Hepatocyte (in vitro differentiated cells): Measurements from ENCODE around the gene LRRTM2. TPM values are rescaled to one million over a fixed set of nuclear protein-coding genes. Genes with fewer than 3 reads are reported as not detected.

Source experiments
- DNase-seq: peaks from one replicate; pipeline ENCODE4 v3.0.0-alpha.2; 2016; ENCODE audit warnings: low spot score
- H2AFZ ChIP-seq: fragments of 200-600 bp; sonication (generic); 2 replicates; pipeline ENCODE4 v1.6.0; 2016; ENCODE audit warnings: antibody characterized with exemption, mild to moderate bottlenecking
- H3K27ac ChIP-seq: fragments of 200-600 bp; sonication (generic); 2 replicates; pipeline ENCODE4 v1.5.1; 2016; ENCODE audit warnings: mild to moderate bottlenecking
- H3K27me3 ChIP-seq: fragments of 200-600 bp; sonication (generic); 2 replicates; pipeline ENCODE4 v1.6.1; 2016
- H3K36me3 ChIP-seq: fragments of 200-600 bp; sonication (generic); replicated peaks from 2 replicates; pipeline ENCODE4 v1.5.1; 2016; ENCODE audit warnings: low read depth; ENCODE audit not compliant: insufficient read depth
- H3K4me1 ChIP-seq: fragments of 200-600 bp; sonication (generic); 2 replicates; pipeline ENCODE4 v1.5.1; 2016; ENCODE audit warnings: mild to moderate bottlenecking, moderate library complexity; ENCODE audit not compliant: insufficient read depth
- H3K4me2 ChIP-seq: fragments of 200-600 bp; sonication (generic); 2 replicates; pipeline ENCODE4 v1.6.0; 2016
- H3K4me3 ChIP-seq: fragments of 200-600 bp; sonication (generic); 2 replicates; pipeline ENCODE4 v1.5.1; 2016; ENCODE audit warnings: mild to moderate bottlenecking
- H3K79me2 ChIP-seq: fragments of 200-600 bp; sonication (generic); 2 replicates; pipeline ENCODE4 v1.6.0; 2017; ENCODE audit warnings: mild to moderate bottlenecking
- H3K9me2 ChIP-seq: fragments of 200-600 bp; sonication (generic); replicated peaks from 2 replicates; pipeline ENCODE4 v1.6.0; 2017; ENCODE audit warnings: mild to moderate bottlenecking; ENCODE audit not compliant: insufficient read depth
- H3K9me3 ChIP-seq: fragments of 200-600 bp; sonication (generic); 2 replicates; pipeline ENCODE4 v1.5.1; 2016; ENCODE audit warnings: low read depth, mild to moderate bottlenecking
- H4K20me1 ChIP-seq: fragments of 200-600 bp; sonication (generic); 2 replicates; pipeline ENCODE4 v1.6.0; 2016; ENCODE audit warnings: mild to moderate bottlenecking; ENCODE audit not compliant: insufficient read depth, poor library complexity, severe bottlenecking
- CTCF ChIP-seq: fragments of 200-600 bp; sonication (generic); IDR thresholded peaks from 2 replicates; pipeline ENCODE4 v1.5.1; 2016; ENCODE audit warnings: antibody characterized with exemption, mild to moderate bottlenecking; ENCODE audit not compliant: poor library complexity
- EZH2 ChIP-seq: fragments of 200-600 bp; sonication (generic); IDR thresholded peaks from 2 replicates; pipeline ENCODE4 v1.6.1; 2016; ENCODE audit warnings: antibody characterized with exemption, mild to moderate bottlenecking, borderline replicate concordance
- EZH2phosphoT487 ChIP-seq: fragments of 200-600 bp; sonication (generic); IDR thresholded peaks from one replicate; pipeline ENCODE4 v1.6.1; 2018; ENCODE audit warnings: antibody characterized with exemption, mild to moderate bottlenecking, low read depth, moderate library complexity; ENCODE audit not compliant: unreplicated experiment, severe bottlenecking
- WGBS: methylation state at CpG from one replicate; pipeline ENCODE4 v1.1.6; 2016; ENCODE audit warnings: low lambda C conversion rate; ENCODE audit errors: missing lambda C conversion rate; 5-methylcytosine and 5-hydroxymethylcytosine counted together
- polyA plus RNA-seq: library from polyadenylated mRNA; unstranded; fragments of >200 nt; fragmentation: Nextera tagmentation; extraction: Ambion mirVana; gene quantifications from 2 replicates; pipeline ENCODE4 v1.2.1, GENCODE V29; 2016
- total RNA-seq: library from RNA; depleted of rRNA; stranded (reverse); fragments of >200 nt; gene quantifications from 2 replicates; pipeline ENCODE4 v1.2.3, GENCODE V29; 2014

Gene LRRTM2
- total and polyA plus RNA-seq, 2 experiments from 2014 or later: 0.22 to 0.47 TPM

GRCh38 chr5:138870611-138871010, 4.5 kb downstream of the LRRTM2 start:
- no peak overlapping the region for H3K4me3 ChIP-seq
- H3K9me2 ChIP-seq: no peaks in the 10 kb centered on the region
- 43% methylated on average over 3 of the region's 3 CpGs for WGBS
- H3K79me2 ChIP-seq: peaks cover 100% of the 10 kb centered on the region
- H3K4me2 ChIP-seq: peak overlapping the region; percentile 17
- H2AFZ ChIP-seq: no peak overlapping the region
- H3K36me3 ChIP-seq: no peaks in the 10 kb centered on the region
- H3K27ac ChIP-seq: peak overlapping the region; percentile 32
- no peaks in the 10 kb centered on the region for H3K9me3 ChIP-seq
- peaks cover 98% of the 10 kb centered on the region for H4K20me1 ChIP-seq
- H3K27me3 ChIP-seq: no peaks in the 10 kb centered on the region
- TF ChIP-seq EZH2phosphoT487: no peak
- peaks cover 26% of the 10 kb centered on the region for H3K4me1 ChIP-seq
- DNase-seq: no peak

- Histone ChIP-seq H3K4me2 (peak overlapping the region; percentile 17), H3K4me1 (peaks cover 26% of the 10 kb centered on the region)
Measured at GRCh38 chr5:138869763-138870500, 5.2 kb downstream of the LRRTM2 start.

GRCh38 chr5:138869038-138869437, 6.1 kb downstream of the LRRTM2 start:
- WGBS: 67% methylated on average over 1 of the region's 1 CpG
- Histone ChIP-seq H3K27ac (no peak overlapping the region), H3K36me3 (no peaks in the 10 kb centered on the region), H3K9me2 (no peaks in the 10 kb centered on the region), H3K27me3 (no peaks in the 10 kb centered on the region), H3K4me3 (no peak overlapping the region), H2AFZ (no peak overlapping the region), H3K4me2 (no peak overlapping the region), H3K79me2 (peaks cover 98% of the 10 kb centered on the region), H4K20me1 (peaks cover 84% of the 10 kb centered on the region), H3K9me3 (no peaks in the 10 kb centered on the region), H3K4me1 (peaks cover 26% of the 10 kb centered on the region)
- DNase-seq: no peak
- no peak for TF ChIP-seq EZH2phosphoT487
- no peak for TF ChIP-seq EZH2

More at GRCh38 chr5:138869763-138870500, 5.2 kb downstream of the LRRTM2 start:
- no peaks in the 10 kb centered on the region for H3K9me2 ChIP-seq
- H4K20me1 ChIP-seq: peaks cover 92% of the 10 kb centered on the region
- H3K9me3 ChIP-seq: no peaks in the 10 kb centered on the region
- H3K27me3 ChIP-seq: no peaks in the 10 kb centered on the region
- peaks cover 100% of the 10 kb centered on the region for H3K79me2 ChIP-seq
- no peaks in the 10 kb centered on the region for H3K36me3 ChIP-seq
- H3K27ac ChIP-seq: peak overlapping the region; percentile 32
- no peak overlapping the region for H2AFZ ChIP-seq
- no peak overlapping the region for H3K4me3 ChIP-seq
- no peak for TF ChIP-seq EZH2phosphoT487
- TF ChIP-seq CTCF: no peak
- TF ChIP-seq EZH2: no peak
- 70% methylated on average over 5 of the region's 5 CpGs for whole genome bisulfite sequencing
- DNase-seq: no peak

- peaks cover 64% of the 10 kb centered on the region for H4K20me1 ChIP-seq
- WGBS: 94% methylated on average over 1 of the region's 1 CpG
- H2AFZ ChIP-seq: no peak overlapping the region
- no peaks in the 10 kb centered on the region for H3K9me3 ChIP-seq
- no peak overlapping the region for H3K27ac ChIP-seq
- peaks cover 97% of the 10 kb centered on the region for H3K79me2 ChIP-seq
- H3K27me3 ChIP-seq: no peaks in the 10 kb centered on the region
- H3K36me3 ChIP-seq: no peaks in the 10 kb centered on the region
- no peak for DNase-seq
- no peak overlapping the region for H3K4me2 ChIP-seq
- H3K9me2 ChIP-seq: no peaks in the 10 kb centered on the region
- no peak overlapping the region for H3K4me3 ChIP-seq
- peaks cover 26% of the 10 kb centered on the region for H3K4me1 ChIP-seq
- no peak for TF ChIP-seq EZH2
- no peak for TF ChIP-seq EZH2phosphoT487
- no peak for TF ChIP-seq CTCF
Measured at GRCh38 chr5:138867011-138867410, 8.1 kb downstream of the LRRTM2 start.
